ENCODE results near the gene DIAPH3.

The DIAPH3 gene

DNA sequence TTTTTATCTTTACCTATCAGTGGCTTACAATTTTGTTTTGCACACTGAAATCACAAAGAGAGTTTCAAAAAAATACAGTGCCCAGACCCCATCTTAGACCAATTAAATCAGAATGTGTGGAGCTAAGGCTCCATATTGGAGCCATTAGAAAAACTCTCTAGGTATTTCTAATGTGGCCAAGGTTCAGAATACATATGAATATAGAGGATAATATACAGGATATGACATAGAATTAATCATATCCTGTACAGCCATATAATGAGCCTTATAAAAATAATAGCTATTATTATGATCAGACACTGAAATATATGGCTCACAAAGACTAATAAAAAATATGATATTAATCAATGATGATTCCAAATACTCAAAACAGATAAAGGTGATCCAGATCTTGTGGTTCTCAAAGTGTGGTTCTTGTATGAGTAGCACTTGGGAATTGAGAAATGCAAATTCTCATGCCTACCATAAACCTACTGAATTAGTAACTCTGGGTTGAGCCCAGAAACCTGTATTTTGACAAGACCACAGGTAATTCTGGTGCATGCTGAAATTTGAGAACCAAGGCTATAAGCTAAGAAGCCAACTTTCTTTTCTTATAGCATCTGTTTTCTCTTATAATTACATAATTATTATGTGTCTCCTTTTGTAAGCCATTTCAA lies 408.0 kb downstream of the DIAPH3 start:
- DNase-seq: no peak

GRCh38 chr13:59754411-59754810 lies 409.3 kb downstream of the DIAPH3 start:
- DNase-seq: no peak

DNA sequence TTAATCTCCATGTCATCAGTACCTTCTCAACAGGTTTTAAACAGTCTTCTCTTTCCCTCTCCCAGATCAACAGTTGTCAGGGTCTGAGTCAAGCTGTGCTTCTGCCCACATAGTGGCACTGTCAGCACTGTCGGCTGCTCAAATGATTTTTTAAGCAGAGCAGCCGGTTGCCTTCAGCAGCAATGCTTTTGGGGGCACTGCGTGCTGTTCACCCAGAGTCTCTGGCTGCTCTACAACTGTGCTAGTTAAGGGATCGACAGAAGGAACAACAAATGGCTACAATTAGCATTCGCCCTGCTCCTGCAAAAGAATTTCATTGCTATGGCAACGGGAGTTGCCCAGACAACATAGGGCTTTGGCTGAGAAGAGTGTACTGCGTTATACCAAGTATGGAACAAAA lies 412.9 kb downstream of the DIAPH3 start:
- no peak for DNase-seq

GRCh38 chr13:59748046-59748445 lies 415.7 kb downstream of the DIAPH3 start:
- DNase-seq: no peak

DNA sequence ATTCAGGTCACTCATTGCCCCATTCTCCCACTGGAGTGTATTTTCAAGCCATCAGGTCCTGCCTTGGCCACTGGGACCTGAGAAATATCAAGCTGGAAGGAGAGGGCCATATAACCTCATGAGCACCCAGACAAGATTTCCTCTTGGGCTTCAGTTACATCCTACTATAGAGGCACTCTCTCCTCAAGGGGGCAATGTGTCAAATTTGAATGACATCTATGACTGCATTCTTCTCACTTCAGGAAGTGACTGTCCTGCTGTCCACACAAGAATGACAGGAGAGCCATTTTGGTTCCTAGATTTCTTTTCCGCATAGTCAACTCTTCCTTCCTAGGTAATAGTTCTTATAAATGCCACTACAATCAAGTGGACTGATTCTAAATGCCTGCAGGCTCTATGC lies 416.2 kb downstream of the DIAPH3 start:
- DNase-seq: no peak

- no peak for DNase-seq
Measured at GRCh38 chr13:59746291-59746962, 417.3 kb downstream of the DIAPH3 start.

- DNase-seq: no peak
Measured at GRCh38 chr13:59745392-59745788, 418.3 kb downstream of the DIAPH3 start.

- no peak for DNase-seq
Measured at GRCh38 chr13:59744747-59745391, 418.9 kb downstream of the DIAPH3 start.

- DNase-seq: no peak
Measured at GRCh38 chr13:59743195-59743594, 420.5 kb downstream of the DIAPH3 start.

GRCh38 chr13:59742467-59742866 lies 421.3 kb downstream of the DIAPH3 start:
- no peak for DNase-seq

DNA sequence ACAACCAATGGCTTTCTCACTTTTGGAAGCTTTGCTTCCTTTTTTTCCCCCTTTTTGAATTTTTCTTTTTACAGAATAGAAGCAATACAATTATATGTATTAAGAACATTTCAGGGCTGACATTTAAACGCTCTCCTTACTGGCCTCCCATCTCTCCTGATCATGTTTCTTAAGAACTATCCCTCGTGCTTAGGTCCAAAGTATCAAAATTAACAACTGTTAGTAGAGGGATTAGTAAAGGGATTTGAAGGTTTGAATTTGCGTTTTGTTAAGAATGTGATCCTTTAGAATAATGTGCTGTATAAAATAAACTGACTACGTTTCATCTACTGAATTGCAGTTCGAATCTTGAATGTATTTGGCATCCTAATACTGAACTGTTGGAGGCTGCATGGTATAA lies 424.8 kb downstream of the DIAPH3 start:
- DNase-seq: no peak

- DNase-seq: no peak
Measured at GRCh38 chr13:59734393-59734792, 429.3 kb downstream of the DIAPH3 start.

DNA sequence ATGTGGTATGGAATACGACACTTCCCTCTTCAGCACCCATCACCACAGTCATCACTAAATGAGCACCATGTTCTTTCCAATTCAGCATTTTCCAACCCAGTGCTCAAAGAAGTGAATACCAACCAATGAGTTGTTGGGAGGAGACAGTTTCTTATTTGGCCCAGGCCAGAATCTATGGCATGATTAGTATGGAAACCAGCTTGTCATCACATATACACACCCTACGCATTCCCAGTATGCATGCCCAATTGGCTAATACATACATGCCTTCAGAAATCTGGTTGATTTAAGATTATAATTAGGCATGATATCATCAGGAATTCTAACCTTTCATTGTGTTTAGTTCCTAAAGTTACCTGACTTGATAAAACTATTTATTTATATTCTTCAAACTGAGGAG lies 430.0 kb downstream of the DIAPH3 start:
- no peak for DNase-seq

DNA sequence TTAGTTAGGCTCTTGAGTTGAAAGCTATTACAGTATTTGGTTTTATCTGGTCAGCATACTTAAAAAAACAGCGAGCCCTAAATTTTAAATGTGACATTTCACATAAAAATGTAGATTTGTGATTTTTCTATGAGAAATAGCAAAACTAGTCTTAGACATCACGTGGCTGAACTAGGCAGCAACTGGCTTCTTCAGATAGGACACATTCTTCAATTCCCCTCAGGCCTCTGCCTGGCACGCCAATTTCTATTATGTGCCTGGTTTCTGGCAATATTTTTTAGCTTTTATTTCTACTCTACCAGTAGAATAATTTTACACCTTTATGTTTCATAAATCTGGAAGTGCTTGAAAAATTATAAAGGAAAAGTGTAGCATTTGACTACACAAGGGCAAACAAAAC lies 433.7 kb downstream of the DIAPH3 start:
- no peak for DNase-seq

DNA sequence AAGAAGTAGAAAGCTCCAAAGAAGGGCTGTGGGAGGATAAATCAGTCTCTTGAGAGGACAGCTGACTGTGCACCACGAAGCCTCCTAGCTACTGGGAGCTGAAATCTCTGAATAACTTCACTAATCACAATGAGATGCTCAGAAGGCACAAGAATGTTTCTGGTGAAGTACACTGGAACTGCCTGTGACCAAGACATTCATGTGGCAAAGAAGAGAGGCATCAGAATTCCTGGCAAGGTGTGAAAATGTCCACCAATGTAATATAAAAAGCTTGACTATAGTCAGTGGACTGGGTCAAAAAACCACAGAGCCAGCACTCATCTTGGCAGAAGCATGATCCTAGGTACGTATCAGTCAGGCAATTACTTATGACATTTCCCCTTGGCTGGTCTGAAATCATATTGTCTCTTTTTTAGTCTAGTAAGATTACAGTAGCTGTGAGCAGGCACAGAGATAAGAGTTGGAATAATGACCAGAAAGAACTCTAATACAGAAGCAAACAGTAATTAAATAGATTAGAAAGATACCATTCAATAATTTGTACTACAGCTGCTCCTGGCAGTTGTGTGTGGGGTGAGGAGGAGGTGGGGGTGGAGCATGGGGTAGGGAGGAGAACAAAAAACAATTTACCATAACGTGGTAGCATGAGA lies 434.7 kb downstream of the DIAPH3 start:
- DNase-seq: no peak

DNA sequence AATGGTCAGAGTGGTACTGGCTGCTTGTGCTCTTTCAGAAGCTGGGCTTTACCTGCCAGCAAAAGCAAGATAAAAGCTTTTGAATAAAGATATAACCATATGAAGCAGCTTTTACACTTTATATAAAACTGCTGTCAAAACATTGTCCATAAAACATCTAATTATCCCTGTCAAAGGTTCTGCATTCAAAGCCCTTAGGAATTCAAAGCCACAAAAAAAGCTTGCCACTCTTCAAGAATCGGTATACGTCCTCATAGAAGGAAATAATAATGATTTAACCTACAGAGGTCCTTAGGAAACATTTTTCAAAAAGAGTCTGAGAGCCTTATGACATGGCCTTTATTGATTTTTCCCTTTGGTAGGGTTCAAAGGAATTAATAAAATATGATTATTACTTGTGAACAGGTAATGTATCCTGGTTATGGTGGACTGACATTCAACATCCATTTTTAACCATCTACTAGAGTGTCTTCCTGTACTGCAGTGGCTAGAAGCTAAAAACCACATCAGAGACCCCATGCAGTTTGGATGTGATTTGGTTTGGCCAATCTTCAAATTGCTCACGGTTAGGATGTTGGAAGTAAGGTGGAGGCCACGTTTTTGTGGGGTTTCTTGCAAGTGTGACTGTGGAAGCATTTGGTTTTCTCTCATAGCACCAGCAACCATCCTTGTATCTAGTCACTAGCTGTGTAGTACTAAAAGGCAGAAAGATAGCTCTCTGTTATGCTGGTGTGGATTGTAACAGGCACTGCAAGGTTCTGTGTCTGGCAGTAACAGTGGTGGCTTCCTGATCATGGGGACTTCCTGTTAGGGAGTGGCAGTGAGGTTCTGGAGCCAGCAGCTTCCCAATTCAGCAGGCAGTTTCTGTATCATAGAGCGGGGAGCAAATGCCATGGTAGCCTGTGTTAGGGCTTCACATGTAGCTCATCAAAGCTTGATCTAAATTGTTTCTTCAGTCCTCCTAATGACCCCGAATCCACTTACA lies 441.5 kb downstream of the DIAPH3 start:
- no peak for DNase-seq

- no peak for DNase-seq
Measured at GRCh38 chr13:59715611-59716010, 448.1 kb downstream of the DIAPH3 start.

DNA sequence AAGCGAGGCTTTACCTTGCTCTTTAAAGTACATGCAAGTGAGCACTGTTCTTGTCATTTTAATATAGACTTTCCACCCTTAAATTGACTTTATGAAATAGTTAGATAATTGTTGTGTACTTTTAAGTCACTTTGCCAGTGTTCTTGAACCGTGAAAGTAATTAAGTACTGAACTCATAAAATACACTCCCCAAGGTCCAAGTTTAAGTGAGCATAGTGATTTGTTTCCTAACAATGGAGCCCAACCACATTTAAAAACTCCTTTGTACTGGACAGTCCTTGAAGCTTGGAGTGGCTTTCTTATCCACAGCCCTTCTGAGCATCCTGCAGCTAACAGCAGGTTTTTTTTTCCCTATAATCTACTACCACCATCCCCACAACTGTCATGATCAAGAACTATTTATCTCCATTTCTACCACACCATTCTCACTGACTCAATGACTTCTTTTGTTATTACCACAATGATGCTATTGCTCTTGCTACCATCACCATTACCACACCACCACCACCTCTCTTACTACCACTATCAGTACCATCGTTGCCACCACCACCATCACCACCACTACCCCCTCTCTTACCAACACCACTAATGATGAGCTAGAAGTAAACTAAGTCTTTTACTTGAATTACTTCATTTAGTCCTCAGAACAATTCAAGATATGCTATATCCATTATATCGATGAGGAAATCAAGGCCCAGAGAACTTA lies 452.6 kb downstream of the DIAPH3 start:
- DNase-seq: no peak

GRCh38 chr13:59710416-59710815 lies 453.3 kb downstream of the DIAPH3 start:
- no peak for DNase-seq

DNA sequence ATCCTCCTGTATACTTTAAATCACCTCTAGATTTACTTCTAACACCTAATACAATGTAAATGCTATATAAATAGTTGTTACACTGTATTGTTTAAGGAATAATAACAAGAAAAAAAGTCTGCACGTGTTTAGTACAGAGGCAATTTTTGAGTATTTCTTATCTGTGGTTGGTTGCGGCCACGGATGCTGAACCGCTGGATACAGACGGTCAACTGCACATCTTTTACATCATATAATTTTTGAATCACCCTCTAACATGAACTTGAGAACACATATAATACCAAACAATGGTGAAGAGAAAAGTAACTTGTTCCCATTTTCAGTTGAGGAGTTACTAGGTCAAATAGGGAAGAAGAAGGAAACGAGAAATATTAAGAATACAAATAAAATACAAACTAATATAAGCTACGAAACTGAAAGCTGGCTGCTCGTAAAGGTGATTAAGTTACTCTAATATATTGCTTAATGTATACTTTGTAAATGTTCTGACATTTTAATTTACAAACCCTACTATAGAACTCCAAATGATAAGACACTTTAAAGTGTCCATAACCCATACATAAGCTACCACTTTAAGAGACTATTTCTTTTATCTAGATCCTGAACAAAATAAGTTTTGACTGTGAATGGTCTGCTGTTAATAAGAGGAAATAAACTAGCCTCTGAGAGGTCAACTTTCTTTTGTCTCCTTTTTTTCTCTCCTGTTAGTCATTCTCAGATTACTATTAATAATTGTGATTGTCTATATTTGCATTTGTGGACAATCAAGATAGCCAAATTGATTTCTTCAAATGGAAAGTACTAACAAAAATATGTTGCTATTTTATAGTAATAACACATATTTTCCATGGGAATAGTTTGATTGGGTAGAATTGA lies 457.4 kb downstream of the DIAPH3 start:
- no peak for DNase-seq

DNA sequence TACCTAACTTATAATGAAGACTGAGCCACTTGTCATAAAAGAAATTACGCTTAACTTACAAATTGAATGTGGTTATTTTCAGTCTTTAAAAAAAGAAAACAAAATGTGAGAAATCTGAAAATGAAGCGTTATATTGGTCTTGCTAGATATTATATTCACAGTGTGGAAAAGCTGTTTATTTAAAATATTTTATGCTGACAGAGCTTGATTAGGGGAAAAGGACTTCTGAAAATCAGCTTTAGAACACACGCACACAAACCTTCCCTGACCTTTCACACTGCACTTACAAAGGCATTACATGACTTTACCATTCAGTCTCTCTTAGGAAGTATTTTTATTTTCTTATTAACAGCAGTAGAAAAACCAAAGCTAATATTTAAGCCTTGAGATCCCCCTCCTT lies 461.5 kb downstream of the DIAPH3 start:
- no peak for DNase-seq

All from NCI-H2029 treated with DMSO at 0.1 percent for 48 hours (cell line).